ENCODE measurements around the gene XNDC1N.

DNA sequence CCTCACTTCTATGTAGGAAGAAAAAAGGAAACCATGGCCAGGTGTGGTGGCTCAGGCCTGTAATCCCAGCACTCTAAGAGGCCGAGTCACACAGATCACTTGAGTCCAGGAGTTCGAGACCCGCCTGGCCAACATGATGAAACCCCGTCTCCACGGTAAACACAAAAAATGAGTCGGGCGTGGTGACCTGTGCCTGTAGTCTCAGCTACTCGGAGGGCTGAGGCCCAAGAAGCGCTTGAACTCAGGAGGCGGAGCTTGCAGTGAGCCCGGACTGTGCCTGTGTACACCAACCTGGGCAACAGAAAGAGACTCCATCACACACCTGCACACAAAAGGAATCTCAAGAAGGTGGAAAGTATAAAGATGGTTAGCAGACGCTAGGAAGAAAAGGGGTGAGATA lies 32.4 kb downstream of the XNDC1N start:
- TF ChIP-seq POLR2A (IDR thresholded peaks at IDR 0.05) (no peak), POLR2AphosphoS5 (IDR thresholded peaks at IDR 0.05) (no peak)
- TF ChIP-seq, protein P1, sequence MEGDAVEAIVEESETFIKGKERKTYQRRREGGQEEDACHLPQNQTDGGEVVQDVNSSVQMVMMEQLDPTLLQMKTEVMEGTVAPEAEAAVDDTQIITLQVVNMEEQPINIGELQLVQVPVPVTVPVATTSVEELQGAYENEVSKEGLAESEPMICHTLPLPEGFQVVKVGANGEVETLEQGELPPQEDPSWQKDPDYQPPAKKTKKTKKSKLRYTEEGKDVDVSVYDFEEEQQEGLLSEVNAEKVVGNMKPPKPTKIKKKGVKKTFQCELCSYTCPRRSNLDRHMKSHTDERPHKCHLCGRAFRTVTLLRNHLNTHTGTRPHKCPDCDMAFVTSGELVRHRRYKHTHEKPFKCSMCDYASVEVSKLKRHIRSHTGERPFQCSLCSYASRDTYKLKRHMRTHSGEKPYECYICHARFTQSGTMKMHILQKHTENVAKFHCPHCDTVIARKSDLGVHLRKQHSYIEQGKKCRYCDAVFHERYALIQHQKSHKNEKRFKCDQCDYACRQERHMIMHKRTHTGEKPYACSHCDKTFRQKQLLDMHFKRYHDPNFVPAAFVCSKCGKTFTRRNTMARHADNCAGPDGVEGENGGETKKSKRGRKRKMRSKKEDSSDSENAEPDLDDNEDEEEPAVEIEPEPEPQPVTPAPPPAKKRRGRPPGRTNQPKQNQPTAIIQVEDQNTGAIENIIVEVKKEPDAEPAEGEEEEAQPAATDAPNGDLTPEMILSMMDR (IDR thresholded peaks at IDR 0.05 in 8 of 11, conservative IDR thresholded peaks at IDR 0.05 in 3 of 11), result no peak

All from spleen (tissue), 7 donors.